Stomach (tissue), 4 donors: ENCODE measurements around the gene SPDYA.

Source experiments
- CTCF ChIP-seq, 7 experiments: fragments of 450-650 bp in 4 of 7; fragments of 200-600 bp in 3 of 7; sonication (generic) in 3 of 7; IDR thresholded peaks; one replicate each; pipeline ENCODE4 v1.5.1; 2016 to 2019; ENCODE audit warnings: antibody characterized with exemption in 7 of 7, control low read depth in 2 of 7, mild to moderate bottlenecking in 1 of 7
- POLR2A ChIP-seq, 4 donors: fragments of 450-650 bp; IDR thresholded peaks; one replicate each; pipeline ENCODE4 v1.6.1; 2016; ENCODE audit warnings: antibody characterized with exemption in 4 of 4, control low read depth in 2 of 4, mild to moderate bottlenecking in 1 of 4, moderate library complexity in 1 of 4
- POLR2AphosphoS5 ChIP-seq, 3 donors: sonication (generic); formaldehyde crosslinking; IDR thresholded peaks; one replicate each; pipeline ENCODE4 v1.6.1; 2016; ENCODE audit warnings: antibody characterized with exemption in 3 of 3

GRCh38 chr2:28894470-28895188, 84.0 kb downstream of the SPDYA start, which contains the start of gene WDR43:
- TF ChIP-seq CTCF (IDR thresholded peaks at IDR 0.05) = no peak
- peak; percentile 86 to 99 (median 89) for TF ChIP-seq POLR2AphosphoS5 (IDR thresholded peaks at IDR 0.05)
- TF ChIP-seq POLR2A (IDR thresholded peaks at IDR 0.05) = peak in 1 of 4 donors; percentile 62
